ENCODE data around the gene CYB5D1.
A peak's percentile ranks its signal among the peaks of the same experiment; 100 is the strongest.

CYB5D1 gene

GRCh38 chr17:7882068-7882467 lies 24.3 kb downstream of the CYB5D1 start:
- H3K23ac ChIP-seq (ENCODE audit: low read length): no peak overlapping the region
- no peak for DNase-seq

GRCh38 chr17:7882629-7883028 lies 24.8 kb downstream of the CYB5D1 start:
- peaks cover 23% of the 10 kb centered on the region for H3K79me1 ChIP-seq (ENCODE audit: low read length)
- peaks cover 4 to 9% of the 10 kb centered on the region in 2 experiments for H3K4me1 ChIP-seq (ENCODE audit: control insufficient read depth in 1 of 2, insufficient read depth in 2 of 2, low read length in 2 of 2)
- no peak overlapping the region for H4K12ac ChIP-seq (ENCODE audit: low read depth, low read length)
- peaks cover 8 to 18% of the 10 kb centered on the region in 2 experiments for H3K36me3 ChIP-seq (ENCODE audit: control insufficient read depth in 1 of 2, insufficient read depth in 2 of 2, low read length in 2 of 2)
- no peak overlapping the region for H2BK120ac ChIP-seq (ENCODE audit: insufficient read depth, low read length, poor library complexity)
- H3K4ac ChIP-seq (ENCODE audit: low read depth, low read length): no peak overlapping the region
- H3K9me3 ChIP-seq (ENCODE audit: insufficient read depth, low read depth, low read length): no peaks in the 10 kb centered on the region
- no peaks in the 10 kb centered on the region for H3K27me3 ChIP-seq (ENCODE audit: insufficient read depth, low read length)
- H3K4me3 ChIP-seq (ENCODE audit: low read depth, low read length): no peak overlapping the region
- no peak overlapping the region for H3K18ac ChIP-seq (ENCODE audit: low read length)
- no peak overlapping the region for H2AK5ac ChIP-seq (ENCODE audit: low read length)
- no peak overlapping the region for H3K9ac ChIP-seq (ENCODE audit: low read length)
- no peak overlapping the region for H4K91ac ChIP-seq (ENCODE audit: low read depth, low read length)
- DNase-seq: no peak
- no peak overlapping the region for H3K23ac ChIP-seq (ENCODE audit: low read length)
- no peak overlapping the region for H4K8ac ChIP-seq (ENCODE audit: low read depth, low read length)
- WGBS (ENCODE audit: extremely low coverage, insufficient coverage, insufficient read length): no CpG with 5 or more reads among the region's 3 CpGs
- H3K14ac ChIP-seq (ENCODE audit: low read length): no peak overlapping the region
- no peak overlapping the region for H3K27ac ChIP-seq (ENCODE audit: low read depth, low read length)
- H2AFZ ChIP-seq (ENCODE audit: insufficient read depth, low read length, poor library complexity): no peak overlapping the region
- H3K4me2 ChIP-seq (ENCODE audit: low read length): no peak overlapping the region
- H2BK12ac ChIP-seq (ENCODE audit: low read length): no peak overlapping the region
- H2BK5ac ChIP-seq (ENCODE audit: low read depth, low read length, poor library complexity): no peak overlapping the region
- peaks cover 6% of the 10 kb centered on the region for H3K79me2 ChIP-seq (ENCODE audit: control insufficient read depth, insufficient read depth, low read length, poor library complexity)

More at GRCh38 chr17:7882068-7882467, 24.3 kb downstream of the CYB5D1 start:
- no peak overlapping the region for H3K4me2 ChIP-seq (ENCODE audit: low read length)
- no peak overlapping the region for H2BK12ac ChIP-seq (ENCODE audit: low read length)
- WGBS (ENCODE audit: extremely low coverage, insufficient coverage, insufficient read length): no CpG with 5 or more reads among the region's 7 CpGs
- peaks cover 21% of the 10 kb centered on the region for H3K79me1 ChIP-seq (ENCODE audit: low read length)
- H3K27me3 ChIP-seq (ENCODE audit: insufficient read depth, low read length): no peaks in the 10 kb centered on the region
- no peak overlapping the region for H3K4me3 ChIP-seq (ENCODE audit: low read depth, low read length)
- no peak overlapping the region for H2AFZ ChIP-seq (ENCODE audit: insufficient read depth, low read length, poor library complexity)
- H3K14ac ChIP-seq (ENCODE audit: low read length): no peak overlapping the region
- H4K12ac ChIP-seq (ENCODE audit: low read depth, low read length): no peak overlapping the region
- no peak overlapping the region for H3K18ac ChIP-seq (ENCODE audit: low read length)
- H3K27ac ChIP-seq (ENCODE audit: low read depth, low read length): no peak overlapping the region
- H2BK120ac ChIP-seq (ENCODE audit: insufficient read depth, low read length, poor library complexity): no peak overlapping the region
- no peak overlapping the region for H4K8ac ChIP-seq (ENCODE audit: low read depth, low read length)
- H3K79me2 ChIP-seq (ENCODE audit: control insufficient read depth, insufficient read depth, low read length, poor library complexity): peaks cover 6% of the 10 kb centered on the region
- H3K9me3 ChIP-seq (ENCODE audit: insufficient read depth, low read depth, low read length): no peaks in the 10 kb centered on the region
- no peak overlapping the region for H2AK5ac ChIP-seq (ENCODE audit: low read length)
- H4K91ac ChIP-seq (ENCODE audit: low read depth, low read length): no peak overlapping the region
- H3K36me3 ChIP-seq (ENCODE audit: control insufficient read depth in 1 of 2, insufficient read depth in 2 of 2, low read length in 2 of 2): peaks cover 8 to 18% of the 10 kb centered on the region in 2 experiments
- peaks cover 4 to 9% of the 10 kb centered on the region in 2 experiments for H3K4me1 ChIP-seq (ENCODE audit: control insufficient read depth in 1 of 2, insufficient read depth in 2 of 2, low read length in 2 of 2)
- no peak overlapping the region for H3K4ac ChIP-seq (ENCODE audit: low read depth, low read length)
- no peak overlapping the region for H2BK5ac ChIP-seq (ENCODE audit: low read depth, low read length, poor library complexity)
- H3K9ac ChIP-seq (ENCODE audit: low read length): no peak overlapping the region

GRCh38 chr17:7883781-7884386 lies 26.1 kb downstream of the CYB5D1 start:
- H3K14ac ChIP-seq (ENCODE audit: low read length): no peak overlapping the region

GRCh38 chr17:7884581-7885366 lies 27.0 kb downstream of the CYB5D1 start:
- H3K4ac ChIP-seq (ENCODE audit: low read depth, low read length): peak overlapping the region; percentile 84
- H3K14ac ChIP-seq (ENCODE audit: low read length): peak overlapping the region; percentile 91
- peak overlapping the region; percentile 80 for H2BK5ac ChIP-seq (ENCODE audit: low read depth, low read length, poor library complexity)
- H2BK120ac ChIP-seq (ENCODE audit: insufficient read depth, low read length, poor library complexity): peak overlapping the region; percentile 52
- DNase-seq: peak in 1 of 2 donors; percentile 17
- no peak overlapping the region for H2AK5ac ChIP-seq (ENCODE audit: low read length)
- peak overlapping the region; percentile 49 for H2AFZ ChIP-seq (ENCODE audit: insufficient read depth, low read length, poor library complexity)
- no CpG with 5 or more reads among the region's 100 CpGs for WGBS (ENCODE audit: extremely low coverage, insufficient coverage, insufficient read length)
- peak overlapping the region; percentile 94 for H3K4me2 ChIP-seq (ENCODE audit: low read length)
- no peaks in the 10 kb centered on the region for H3K27me3 ChIP-seq (ENCODE audit: insufficient read depth, low read length)
- no peak overlapping the region for H2BK12ac ChIP-seq (ENCODE audit: low read length)
- H3K36me3 ChIP-seq (ENCODE audit: control insufficient read depth in 1 of 2, insufficient read depth in 2 of 2, low read length in 2 of 2): peaks cover 6 to 12% of the 10 kb centered on the region in 2 experiments
- peak overlapping the region; percentile 83 for H3K18ac ChIP-seq (ENCODE audit: low read length)
- H3K27ac ChIP-seq (ENCODE audit: low read depth, low read length): peak overlapping the region; percentile 85
- peak overlapping the region; percentile 71 for H4K12ac ChIP-seq (ENCODE audit: low read depth, low read length)
- H4K91ac ChIP-seq (ENCODE audit: low read depth, low read length): peak overlapping the region; percentile 89
- H3K79me1 ChIP-seq (ENCODE audit: low read length): peaks cover 37% of the 10 kb centered on the region
- peaks cover 17% of the 10 kb centered on the region for H3K79me2 ChIP-seq (ENCODE audit: control insufficient read depth, insufficient read depth, low read length, poor library complexity)
- peaks cover 24 to 28% of the 10 kb centered on the region in 2 experiments for H3K4me1 ChIP-seq (ENCODE audit: control insufficient read depth in 1 of 2, insufficient read depth in 2 of 2, low read length in 2 of 2)
- H3K9me3 ChIP-seq (ENCODE audit: insufficient read depth, low read depth, low read length): no peaks in the 10 kb centered on the region
- H3K23ac ChIP-seq (ENCODE audit: low read length): no peak overlapping the region
- peak overlapping the region; percentile 89 for H3K4me3 ChIP-seq (ENCODE audit: low read depth, low read length)
- peak overlapping the region; percentile 57 for H4K8ac ChIP-seq (ENCODE audit: low read depth, low read length)
- H3K9ac ChIP-seq (ENCODE audit: low read length): peak overlapping the region; percentile 77

More at GRCh38 chr17:7883781-7884386, 26.1 kb downstream of the CYB5D1 start:
- no peak overlapping the region for H3K18ac ChIP-seq (ENCODE audit: low read length)
- no peak overlapping the region for H2AFZ ChIP-seq (ENCODE audit: insufficient read depth, low read length, poor library complexity)
- no peaks in the 10 kb centered on the region for H3K9me3 ChIP-seq (ENCODE audit: insufficient read depth, low read depth, low read length)
- H3K4me1 ChIP-seq (ENCODE audit: control insufficient read depth in 1 of 2, insufficient read depth in 2 of 2, low read length in 2 of 2): peaks cover 15 to 19% of the 10 kb centered on the region in 2 experiments
- H4K12ac ChIP-seq (ENCODE audit: low read depth, low read length): no peak overlapping the region
- peaks cover 14% of the 10 kb centered on the region for H3K79me2 ChIP-seq (ENCODE audit: control insufficient read depth, insufficient read depth, low read length, poor library complexity)
- no peak overlapping the region for H2BK12ac ChIP-seq (ENCODE audit: low read length)
- no peak overlapping the region for H3K23ac ChIP-seq (ENCODE audit: low read length)
- H3K4me3 ChIP-seq (ENCODE audit: low read depth, low read length): no peak overlapping the region
- H3K4ac ChIP-seq (ENCODE audit: low read depth, low read length): no peak overlapping the region
- peak overlapping the region; percentile 45 for H3K4me2 ChIP-seq (ENCODE audit: low read length)
- H4K8ac ChIP-seq (ENCODE audit: low read depth, low read length): no peak overlapping the region
- no peak overlapping the region for H3K27ac ChIP-seq (ENCODE audit: low read depth, low read length)
- no peak overlapping the region for H2AK5ac ChIP-seq (ENCODE audit: low read length)
- peaks cover 6 to 15% of the 10 kb centered on the region in 2 experiments for H3K36me3 ChIP-seq (ENCODE audit: control insufficient read depth in 1 of 2, insufficient read depth in 2 of 2, low read length in 2 of 2)
- no peak overlapping the region for H2BK120ac ChIP-seq (ENCODE audit: insufficient read depth, low read length, poor library complexity)
- H2BK5ac ChIP-seq (ENCODE audit: low read depth, low read length, poor library complexity): no peak overlapping the region
- DNase-seq: no peak
- no CpG with 5 or more reads among the region's 3 CpGs for WGBS (ENCODE audit: extremely low coverage, insufficient coverage, insufficient read length)
- H3K9ac ChIP-seq (ENCODE audit: low read length): no peak overlapping the region
- no peak overlapping the region for H4K91ac ChIP-seq (ENCODE audit: low read depth, low read length)
- peaks cover 32% of the 10 kb centered on the region for H3K79me1 ChIP-seq (ENCODE audit: low read length)
- no peaks in the 10 kb centered on the region for H3K27me3 ChIP-seq (ENCODE audit: insufficient read depth, low read length)

All from trophoblast cell (in vitro differentiated cells and primary cell).